SU-DHL-6 (cell line): ENCODE results near the gene KDM5C.

Experiments
- EZH2phosphoT487 ChIP-seq: fragments of 200-600 bp; sonication (generic), shearing (Covaris generic); conservative IDR thresholded peaks from 2 replicates; pipeline ENCODE4 v1.6.1; 2018; ENCODE audit warnings: mild to moderate bottlenecking, antibody characterized with exemption, low read length, moderate library complexity, mixed read lengths
- TF ChIP-seq, protein P1 (sequence below): fragments of 200-600 bp; sonication (generic); IDR thresholded peaks from one replicate; pipeline ENCODE4 v1.5.1; 2017; ENCODE audit warnings: antibody characterized with exemption, mild to moderate bottlenecking, low read length, moderate library complexity; ENCODE audit not compliant: insufficient read depth, poor library complexity, severe bottlenecking

DNA sequence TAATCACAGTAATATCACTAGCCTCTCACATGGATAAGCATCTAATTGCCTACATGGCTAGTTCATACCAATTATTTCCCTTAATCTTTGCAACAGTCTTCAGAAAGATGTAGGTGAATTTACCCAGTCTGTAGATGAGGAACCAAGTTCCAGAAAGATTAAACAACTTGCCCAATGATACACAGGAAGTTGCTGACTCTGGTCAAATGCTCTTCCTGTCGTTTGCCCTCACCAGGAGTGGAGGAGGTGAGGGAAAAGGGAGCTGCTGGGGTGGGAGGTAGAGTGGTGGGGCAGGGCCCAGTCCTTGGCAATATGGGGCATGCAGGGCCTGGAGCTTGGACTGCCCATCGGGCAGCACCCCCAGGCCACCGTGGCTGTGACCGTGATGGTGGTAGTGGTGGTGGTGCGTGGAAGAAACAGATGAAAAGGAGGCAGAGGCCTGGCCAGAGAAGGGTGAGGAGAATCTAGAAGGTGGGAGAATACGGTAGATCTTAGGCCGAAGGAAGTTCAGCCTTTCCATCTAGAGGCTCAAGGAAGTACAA lies 2.3 kb upstream of the KDM5C start:
- TF ChIP-seq, protein P1, sequence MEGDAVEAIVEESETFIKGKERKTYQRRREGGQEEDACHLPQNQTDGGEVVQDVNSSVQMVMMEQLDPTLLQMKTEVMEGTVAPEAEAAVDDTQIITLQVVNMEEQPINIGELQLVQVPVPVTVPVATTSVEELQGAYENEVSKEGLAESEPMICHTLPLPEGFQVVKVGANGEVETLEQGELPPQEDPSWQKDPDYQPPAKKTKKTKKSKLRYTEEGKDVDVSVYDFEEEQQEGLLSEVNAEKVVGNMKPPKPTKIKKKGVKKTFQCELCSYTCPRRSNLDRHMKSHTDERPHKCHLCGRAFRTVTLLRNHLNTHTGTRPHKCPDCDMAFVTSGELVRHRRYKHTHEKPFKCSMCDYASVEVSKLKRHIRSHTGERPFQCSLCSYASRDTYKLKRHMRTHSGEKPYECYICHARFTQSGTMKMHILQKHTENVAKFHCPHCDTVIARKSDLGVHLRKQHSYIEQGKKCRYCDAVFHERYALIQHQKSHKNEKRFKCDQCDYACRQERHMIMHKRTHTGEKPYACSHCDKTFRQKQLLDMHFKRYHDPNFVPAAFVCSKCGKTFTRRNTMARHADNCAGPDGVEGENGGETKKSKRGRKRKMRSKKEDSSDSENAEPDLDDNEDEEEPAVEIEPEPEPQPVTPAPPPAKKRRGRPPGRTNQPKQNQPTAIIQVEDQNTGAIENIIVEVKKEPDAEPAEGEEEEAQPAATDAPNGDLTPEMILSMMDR: no peak
- no peak for TF ChIP-seq EZH2phosphoT487
